ENCODE measurements around the gene FAM187B.

The FAM187B gene

GRCh38 chr19:35229601-35230000 lies 1.1 kb upstream of the FAM187B start:
- Histone ChIP-seq H3K27ac (ENCODE audit: low read depth, low read length) (no peak overlapping the region), H4K12ac (ENCODE audit: low read depth, low read length) (no peak overlapping the region), H3K4me1 (ENCODE audit: control insufficient read depth in 1 of 2, insufficient read depth in 2 of 2, low read length in 2 of 2) (peaks cover 0 to 2% of the 10 kb centered on the region in 2 experiments), H3K27me3 (ENCODE audit: insufficient read depth, low read length) (no peaks in the 10 kb centered on the region), H2BK120ac (ENCODE audit: insufficient read depth, low read length, poor library complexity) (no peak overlapping the region), H4K91ac (ENCODE audit: low read depth, low read length) (no peak overlapping the region), H3K36me3 (ENCODE audit: control insufficient read depth in 1 of 2, insufficient read depth in 2 of 2, low read length in 2 of 2) (no peaks in the 10 kb centered on the region), H2BK12ac (ENCODE audit: low read length) (no peak overlapping the region), H3K9ac (ENCODE audit: low read length) (no peak overlapping the region), H3K4ac (ENCODE audit: low read depth, low read length) (no peak overlapping the region), H2AFZ (ENCODE audit: insufficient read depth, low read length, poor library complexity) (no peak overlapping the region), H3K23ac (ENCODE audit: low read length) (no peak overlapping the region), H3K14ac (ENCODE audit: low read length) (no peak overlapping the region), H3K79me1 (ENCODE audit: low read length) (no peaks in the 10 kb centered on the region), H4K8ac (ENCODE audit: low read depth, low read length) (no peak overlapping the region), H3K9me3 (ENCODE audit: insufficient read depth, low read depth, low read length) (peaks cover 8% of the 10 kb centered on the region), H2BK5ac (ENCODE audit: low read depth, low read length, poor library complexity) (no peak overlapping the region), H3K4me3 (ENCODE audit: low read depth, low read length) (no peak overlapping the region), H3K18ac (ENCODE audit: low read length) (no peak overlapping the region), H3K79me2 (ENCODE audit: control insufficient read depth, insufficient read depth, low read length, poor library complexity) (no peaks in the 10 kb centered on the region), H2AK5ac (ENCODE audit: low read length) (no peak overlapping the region), H3K4me2 (ENCODE audit: low read length) (no peak overlapping the region)
- no peak for DNase-seq
- no CpG with 5 or more reads among the region's 8 CpGs for WGBS (ENCODE audit: extremely low coverage, insufficient coverage, insufficient read length)

- peaks cover 12% of the 10 kb centered on the region for H3K9me3 ChIP-seq (ENCODE audit: insufficient read depth, low read depth, low read length)
- no peak overlapping the region for H2BK12ac ChIP-seq (ENCODE audit: low read length)
- no peak overlapping the region for H3K4me3 ChIP-seq (ENCODE audit: low read depth, low read length)
- no peak overlapping the region for H4K12ac ChIP-seq (ENCODE audit: low read depth, low read length)
- no peak overlapping the region for H3K4ac ChIP-seq (ENCODE audit: low read depth, low read length)
- no peak overlapping the region for H2BK120ac ChIP-seq (ENCODE audit: insufficient read depth, low read length, poor library complexity)
- H3K36me3 ChIP-seq (ENCODE audit: control insufficient read depth in 1 of 2, insufficient read depth in 2 of 2, low read length in 2 of 2) = no peaks in the 10 kb centered on the region
- H4K91ac ChIP-seq (ENCODE audit: low read depth, low read length) = no peak overlapping the region
- no CpG with 5 or more reads among the region's 5 CpGs for WGBS (ENCODE audit: extremely low coverage, insufficient coverage, insufficient read length)
- no peaks in the 10 kb centered on the region for H3K27me3 ChIP-seq (ENCODE audit: insufficient read depth, low read length)
- no peak overlapping the region for H2AFZ ChIP-seq (ENCODE audit: insufficient read depth, low read length, poor library complexity)
- H2AK5ac ChIP-seq (ENCODE audit: low read length) = no peak overlapping the region
- H3K27ac ChIP-seq (ENCODE audit: low read depth, low read length) = no peak overlapping the region
- H3K79me1 ChIP-seq (ENCODE audit: low read length) = no peaks in the 10 kb centered on the region
- no peak overlapping the region for H3K14ac ChIP-seq (ENCODE audit: low read length)
- H3K4me2 ChIP-seq (ENCODE audit: low read length) = no peak overlapping the region
- no peaks in the 10 kb centered on the region for H3K79me2 ChIP-seq (ENCODE audit: control insufficient read depth, insufficient read depth, low read length, poor library complexity)
- no peak for DNase-seq
- H3K23ac ChIP-seq (ENCODE audit: low read length) = no peak overlapping the region
- H4K8ac ChIP-seq (ENCODE audit: low read depth, low read length) = no peak overlapping the region
- H2BK5ac ChIP-seq (ENCODE audit: low read depth, low read length, poor library complexity) = no peak overlapping the region
- no peak overlapping the region for H3K9ac ChIP-seq (ENCODE audit: low read length)
- no peaks in the 10 kb centered on the region for H3K4me1 ChIP-seq (ENCODE audit: control insufficient read depth in 1 of 2, insufficient read depth in 2 of 2, low read length in 2 of 2)
- H3K18ac ChIP-seq (ENCODE audit: low read length) = no peak overlapping the region
These were observed 1.8 kb downstream of the FAM187B start for GRCh38 chr19:35226748-35227147.

DNA sequence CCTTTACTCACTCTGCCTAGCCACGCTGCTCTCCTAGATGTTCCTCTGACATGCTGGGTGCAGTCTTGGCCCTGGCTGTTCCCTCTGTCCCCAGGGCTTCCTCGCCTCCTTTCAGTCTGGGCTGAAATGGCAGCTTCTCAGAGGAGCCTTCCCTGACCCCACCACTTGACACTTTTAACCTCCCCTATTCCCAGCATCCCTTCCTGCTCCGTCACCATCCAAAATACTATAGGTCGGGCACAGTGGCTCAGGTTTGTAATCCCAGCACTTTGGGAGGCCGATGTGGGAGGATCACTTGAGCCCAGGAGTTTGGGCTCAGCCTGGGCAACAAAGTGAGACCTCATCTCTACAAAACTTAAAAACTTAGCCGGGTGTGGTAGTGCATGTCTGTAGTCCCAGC lies 2.6 kb downstream of the FAM187B start:
- Histone ChIP-seq H3K4ac (ENCODE audit: low read depth, low read length) (no peak overlapping the region), H3K27me3 (ENCODE audit: insufficient read depth, low read length) (no peaks in the 10 kb centered on the region), H3K9ac (ENCODE audit: low read length) (no peak overlapping the region), H4K8ac (ENCODE audit: low read depth, low read length) (no peak overlapping the region), H3K4me1 (ENCODE audit: control insufficient read depth in 1 of 2, insufficient read depth in 2 of 2, low read length in 2 of 2) (no peaks in the 10 kb centered on the region), H2BK5ac (ENCODE audit: low read depth, low read length, poor library complexity) (no peak overlapping the region), H2BK12ac (ENCODE audit: low read length) (no peak overlapping the region), H3K4me3 (ENCODE audit: low read depth, low read length) (peak overlapping the region; percentile 56), H3K27ac (ENCODE audit: low read depth, low read length) (no peak overlapping the region), H4K91ac (ENCODE audit: low read depth, low read length) (no peak overlapping the region), H3K36me3 (ENCODE audit: control insufficient read depth in 1 of 2, insufficient read depth in 2 of 2, low read length in 2 of 2) (no peaks in the 10 kb centered on the region), H3K23ac (ENCODE audit: low read length) (no peak overlapping the region), H3K79me2 (ENCODE audit: control insufficient read depth, insufficient read depth, low read length, poor library complexity) (no peaks in the 10 kb centered on the region), H4K12ac (ENCODE audit: low read depth, low read length) (no peak overlapping the region), H2AK5ac (ENCODE audit: low read length) (no peak overlapping the region), H3K9me3 (ENCODE audit: insufficient read depth, low read depth, low read length) (peaks cover 12% of the 10 kb centered on the region), H3K4me2 (ENCODE audit: low read length) (no peak overlapping the region), H2BK120ac (ENCODE audit: insufficient read depth, low read length, poor library complexity) (no peak overlapping the region), H3K79me1 (ENCODE audit: low read length) (no peaks in the 10 kb centered on the region), H3K18ac (ENCODE audit: low read length) (no peak overlapping the region), H2AFZ (ENCODE audit: insufficient read depth, low read length, poor library complexity) (no peak overlapping the region), H3K14ac (ENCODE audit: low read length) (no peak overlapping the region)
- WGBS (ENCODE audit: extremely low coverage, insufficient coverage, insufficient read length) = no CpG with 5 or more reads among the region's 6 CpGs
- no peak for DNase-seq

- Histone ChIP-seq H2AK5ac (ENCODE audit: low read length) (no peak overlapping the region), H3K27ac (ENCODE audit: low read depth, low read length) (no peak overlapping the region), H4K91ac (ENCODE audit: low read depth, low read length) (no peak overlapping the region), H3K4me3 (ENCODE audit: low read depth, low read length) (no peak overlapping the region), H2BK5ac (ENCODE audit: low read depth, low read length, poor library complexity) (no peak overlapping the region), H3K14ac (ENCODE audit: low read length) (no peak overlapping the region), H2BK12ac (ENCODE audit: low read length) (no peak overlapping the region), H3K36me3 (ENCODE audit: control insufficient read depth in 1 of 2, insufficient read depth in 2 of 2, low read length in 2 of 2) (no peaks in the 10 kb centered on the region), H4K12ac (ENCODE audit: low read depth, low read length) (no peak overlapping the region), H3K79me2 (ENCODE audit: control insufficient read depth, insufficient read depth, low read length, poor library complexity) (no peaks in the 10 kb centered on the region), H2AFZ (ENCODE audit: insufficient read depth, low read length, poor library complexity) (no peak overlapping the region), H3K4me2 (ENCODE audit: low read length) (no peak overlapping the region), H3K18ac (ENCODE audit: low read length) (no peak overlapping the region), H2BK120ac (ENCODE audit: insufficient read depth, low read length, poor library complexity) (no peak overlapping the region), H3K27me3 (ENCODE audit: insufficient read depth, low read length) (no peaks in the 10 kb centered on the region), H3K4ac (ENCODE audit: low read depth, low read length) (no peak overlapping the region), H3K9ac (ENCODE audit: low read length) (no peak overlapping the region), H3K23ac (ENCODE audit: low read length) (no peak overlapping the region), H4K8ac (ENCODE audit: low read depth, low read length) (no peak overlapping the region), H3K79me1 (ENCODE audit: low read length) (no peaks in the 10 kb centered on the region), H3K4me1 (ENCODE audit: control insufficient read depth in 1 of 2, insufficient read depth in 2 of 2, low read length in 2 of 2) (no peaks in the 10 kb centered on the region), H3K9me3 (ENCODE audit: insufficient read depth, low read depth, low read length) (peaks cover 12% of the 10 kb centered on the region)
- DNase-seq = no peak
- no CpG with 5 or more reads among the region's 41 CpGs for WGBS (ENCODE audit: extremely low coverage, insufficient coverage, insufficient read length)
These were observed 3.6 kb downstream of the FAM187B start for GRCh38 chr19:35224681-35225571.
